IPS DF 6.9 (cell line): Measurements from ENCODE around the gene GBP6.

Experiments used
- DNase-seq: peaks from one replicate; pipeline ENCODE4 v3.0.0-alpha.2; 2013; ENCODE audit warnings: low read depth, low spot score
- H3K27ac ChIP-seq: one replicate; pipeline ENCODE4 v1.5.1; 2013; ENCODE audit warnings: low read length, control low read depth
- H3K27me3 ChIP-seq: 2 replicates; pipeline ENCODE4 v1.6.1; 2013; ENCODE audit warnings: mild to moderate bottlenecking, low read length; ENCODE audit not compliant: control insufficient read depth, insufficient read depth
- H3K36me3 ChIP-seq: 2 replicates; pipeline ENCODE4 v1.6.1; 2013; ENCODE audit warnings: low read length; ENCODE audit not compliant: control insufficient read depth, insufficient read depth
- H3K4me1 ChIP-seq: 2 replicates; pipeline ENCODE4 v1.6.1; 2013; ENCODE audit warnings: low read length; ENCODE audit not compliant: control insufficient read depth, insufficient read depth
- H3K4me3 ChIP-seq: 2 replicates; pipeline ENCODE4 v1.5.1; 2013; ENCODE audit warnings: mild to moderate bottlenecking, low read length
- H3K9me3 ChIP-seq: 2 replicates; pipeline ENCODE4 v1.6.1; 2013; ENCODE audit warnings: low read length, inconsistent platforms; ENCODE audit not compliant: control insufficient read depth, insufficient read depth
- WGBS: extraction: QIAGEN DNeasy Blood & Tissue Kit; methylation state at CpG from one replicate; pipeline ENCODE4 v1.1.7; 2013; ENCODE audit warnings: mixed read lengths, missing lambda C conversion rate; ENCODE audit not compliant: insufficient read length, insufficient coverage; 5-methylcytosine and 5-hydroxymethylcytosine counted together

The GBP6 gene

DNA sequence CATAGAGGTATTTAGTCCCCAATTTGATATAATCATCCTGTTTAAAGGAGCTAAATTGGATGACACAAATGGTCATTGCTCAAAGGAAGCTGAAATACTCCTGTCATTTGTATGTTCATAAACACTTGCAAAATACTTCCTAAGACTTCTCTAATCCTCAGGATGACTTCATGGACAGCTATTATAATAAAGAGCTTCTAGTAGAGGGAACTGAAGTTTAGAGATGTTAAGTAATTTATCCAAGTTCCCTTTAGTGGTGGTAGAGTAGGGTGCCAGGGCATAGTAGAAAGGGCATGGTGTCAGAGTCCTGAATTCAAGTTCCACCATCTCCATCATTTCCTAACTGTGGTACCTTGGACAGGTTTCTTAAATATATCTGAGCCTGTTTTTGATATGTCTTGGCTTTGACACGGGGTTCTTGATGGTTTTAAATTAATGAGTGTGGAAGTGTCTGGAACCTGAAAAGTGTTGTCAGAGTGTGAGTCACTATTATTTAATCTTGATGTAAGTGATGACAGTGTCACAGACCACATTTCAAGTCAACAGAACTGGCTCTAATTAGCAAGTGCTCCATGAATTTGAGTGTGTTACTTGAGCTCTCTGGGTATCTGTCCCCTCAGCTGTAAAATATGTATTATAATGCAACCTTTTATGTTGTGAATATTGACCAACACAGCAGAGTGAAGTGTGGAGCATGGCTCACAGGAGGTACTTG lies 12.1 kb upstream of the GBP6 start:
- no peak for DNase-seq
- no CpG with 5 or more reads among the region's 1 CpG for WGBS

DNA sequence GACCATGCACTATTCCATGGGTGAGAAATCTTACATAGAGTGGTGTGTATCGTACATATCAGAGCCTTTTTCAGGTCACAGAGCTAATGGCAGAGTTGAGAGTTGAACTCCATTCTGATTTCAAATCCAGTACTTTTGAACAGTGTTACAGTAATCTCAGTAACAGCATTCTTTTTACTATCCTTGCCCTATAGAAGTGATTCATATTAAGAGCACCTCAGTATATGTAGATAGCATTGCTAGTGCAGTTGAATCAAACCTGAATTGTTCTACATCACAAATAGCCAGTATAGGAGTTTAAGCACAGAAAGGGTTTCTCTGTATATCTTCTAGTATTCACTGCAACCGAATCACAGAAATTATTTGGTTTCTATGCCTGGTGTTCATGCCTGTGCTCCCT lies 11.4 kb upstream of the GBP6 start:
- no peaks in the 10 kb centered on the region for H3K4me1 ChIP-seq
- H3K27me3 ChIP-seq: no peaks in the 10 kb centered on the region
- no peaks in the 10 kb centered on the region for H3K36me3 ChIP-seq
- no peak for DNase-seq
- WGBS: no CpG with 5 or more reads among the region's 2 CpGs
- no peak overlapping the region for H3K27ac ChIP-seq
- H3K4me3 ChIP-seq: no peak overlapping the region
- no peaks in the 10 kb centered on the region for H3K9me3 ChIP-seq

More for the DNA sequence above, 12.1 kb upstream of the GBP6 start:
- Histone ChIP-seq H3K36me3 (no peaks in the 10 kb centered on the region), H3K4me3 (no peak overlapping the region), H3K9me3 (no peaks in the 10 kb centered on the region), H3K27me3 (no peaks in the 10 kb centered on the region), H3K27ac (no peak overlapping the region), H3K4me1 (no peaks in the 10 kb centered on the region)

DNA sequence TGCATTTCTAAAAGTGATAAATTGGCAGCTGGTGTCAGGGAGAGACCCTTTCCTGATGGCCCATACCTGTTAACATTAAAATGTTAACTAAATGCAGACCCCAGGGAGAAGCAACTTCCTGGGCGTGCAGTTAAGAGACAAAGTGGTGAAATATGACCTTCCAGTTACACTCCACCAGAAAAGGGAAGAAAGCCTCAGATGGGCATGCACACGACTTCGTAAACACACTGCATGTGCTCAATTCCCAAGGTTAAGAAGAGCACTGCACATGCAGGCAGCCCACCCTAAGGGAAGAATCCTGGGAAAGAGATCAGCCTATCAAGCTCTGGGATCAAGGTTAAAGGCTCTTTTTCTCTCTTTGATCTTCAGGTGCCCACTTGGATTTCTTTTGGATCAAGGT lies 9.7 kb upstream of the GBP6 start:
- WGBS: no CpG with 5 or more reads among the region's 3 CpGs
- no peak overlapping the region for H3K4me3 ChIP-seq
- no peaks in the 10 kb centered on the region for H3K9me3 ChIP-seq
- H3K4me1 ChIP-seq: no peaks in the 10 kb centered on the region
- H3K27ac ChIP-seq: no peak overlapping the region
- H3K27me3 ChIP-seq: no peaks in the 10 kb centered on the region
- no peaks in the 10 kb centered on the region for H3K36me3 ChIP-seq
- no peak for DNase-seq

DNA sequence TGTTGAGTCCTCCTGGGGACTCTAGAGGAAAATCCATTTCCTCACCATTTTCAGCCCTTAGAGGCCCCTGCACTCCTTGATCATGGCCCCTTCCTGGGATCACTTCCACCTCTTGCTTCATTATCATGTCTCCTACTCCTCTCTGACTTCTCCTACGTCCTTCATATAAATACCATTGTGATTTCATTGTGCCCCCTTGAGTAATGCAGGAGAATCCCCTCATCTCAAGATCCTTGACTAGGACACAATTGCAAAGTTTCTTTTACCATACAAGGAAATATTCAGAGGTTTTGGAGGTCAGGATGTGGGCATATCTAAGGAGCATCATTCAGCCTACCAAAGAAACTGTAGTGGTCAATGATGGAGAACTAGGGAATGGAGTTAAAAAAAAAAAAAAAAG lies 8.8 kb upstream of the GBP6 start:
- Histone ChIP-seq H3K9me3 (no peaks in the 10 kb centered on the region), H3K27ac (no peak overlapping the region), H3K36me3 (no peaks in the 10 kb centered on the region), H3K4me3 (no peak overlapping the region), H3K4me1 (no peaks in the 10 kb centered on the region), H3K27me3 (no peaks in the 10 kb centered on the region)
- WGBS: no CpG with 5 or more reads among the region's 1 CpG
- no peak for DNase-seq

DNA sequence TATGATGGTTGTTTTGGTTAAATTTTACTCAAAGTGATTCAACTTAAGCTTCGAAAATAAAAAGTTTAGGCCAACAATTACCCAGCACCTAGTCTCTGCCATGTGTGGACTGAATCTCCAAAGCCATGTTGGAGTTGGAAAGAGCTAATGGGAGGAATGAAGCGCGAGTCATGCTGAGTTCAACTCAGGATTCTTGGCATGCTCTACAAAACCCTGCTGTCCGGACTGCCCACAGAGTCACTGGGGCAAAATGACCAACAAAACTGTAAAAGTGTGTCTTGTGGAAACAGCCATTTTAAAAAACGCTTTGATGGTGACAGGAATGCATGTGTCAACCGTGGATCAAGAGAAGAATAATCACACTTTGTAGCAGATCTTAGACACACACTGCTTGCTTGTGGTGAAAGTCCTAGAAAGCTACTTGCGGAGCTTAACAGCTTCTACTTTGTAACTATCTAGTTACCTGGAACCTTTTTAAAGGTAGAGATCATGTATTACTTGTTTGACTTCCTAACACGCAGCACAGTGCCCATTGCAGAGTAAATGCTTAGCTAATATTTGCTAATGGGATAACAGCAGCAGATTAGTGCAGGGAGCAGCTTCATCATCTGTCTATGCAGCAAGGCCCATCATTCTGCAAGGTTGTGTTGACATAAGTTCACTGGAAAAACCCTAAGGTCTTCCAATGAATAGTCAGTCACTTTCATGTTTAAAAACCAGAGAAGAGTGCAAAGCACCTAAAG lies 7.0 kb upstream of the GBP6 start:
- Histone ChIP-seq H3K4me1 (no peaks in the 10 kb centered on the region; the same call in 1 of the 2 replicates), H3K27me3 (no peaks in the 10 kb centered on the region), H3K27ac (no peak overlapping the region), H3K9me3 (no peaks in the 10 kb centered on the region), H3K4me3 (no peak overlapping the region), H3K36me3 (no peaks in the 10 kb centered on the region)
- no CpG with 5 or more reads among the region's 8 CpGs for WGBS
- DNase-seq: no peak

DNA sequence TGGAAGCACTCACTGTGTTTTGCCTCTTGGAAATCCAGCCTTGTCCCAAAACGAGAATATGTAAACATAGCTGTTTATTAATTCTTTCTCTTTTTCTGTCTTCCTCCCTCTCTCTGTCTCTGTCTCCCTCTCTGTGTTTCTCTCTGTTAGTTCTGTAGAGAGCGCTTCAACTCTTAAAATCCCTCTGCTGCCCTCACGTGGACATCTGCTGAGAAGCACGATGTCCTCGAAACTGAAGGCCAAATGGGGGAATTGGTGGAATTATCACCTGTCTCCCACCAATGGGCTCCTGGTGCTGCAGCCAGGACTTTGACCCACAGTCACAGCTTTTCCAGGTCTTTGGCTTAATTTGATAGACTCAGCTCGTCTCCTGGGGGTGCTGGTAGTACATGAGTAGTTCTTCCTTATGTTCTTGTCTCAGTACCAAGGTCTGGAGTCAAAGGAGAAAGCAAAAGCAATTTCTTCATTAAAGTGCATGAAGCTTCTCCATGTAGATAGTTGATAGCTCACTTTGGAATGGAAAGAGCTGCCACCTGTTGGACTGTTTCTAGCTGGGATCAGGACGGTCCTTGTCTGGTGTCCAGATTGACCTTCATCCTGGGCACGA lies 5.5 kb upstream of the GBP6 start:
- no CpG with 5 or more reads among the region's 8 CpGs for WGBS
- no peaks in the 10 kb centered on the region for H3K27me3 ChIP-seq
- no peak overlapping the region for H3K27ac ChIP-seq
- peaks cover 2% of the 10 kb centered on the region; the same call in 1 of the 2 replicates for H3K4me1 ChIP-seq
- peak; percentile 48 for DNase-seq
- no peak overlapping the region for H3K4me3 ChIP-seq
- H3K36me3 ChIP-seq: no peaks in the 10 kb centered on the region
- no peaks in the 10 kb centered on the region for H3K9me3 ChIP-seq

DNA sequence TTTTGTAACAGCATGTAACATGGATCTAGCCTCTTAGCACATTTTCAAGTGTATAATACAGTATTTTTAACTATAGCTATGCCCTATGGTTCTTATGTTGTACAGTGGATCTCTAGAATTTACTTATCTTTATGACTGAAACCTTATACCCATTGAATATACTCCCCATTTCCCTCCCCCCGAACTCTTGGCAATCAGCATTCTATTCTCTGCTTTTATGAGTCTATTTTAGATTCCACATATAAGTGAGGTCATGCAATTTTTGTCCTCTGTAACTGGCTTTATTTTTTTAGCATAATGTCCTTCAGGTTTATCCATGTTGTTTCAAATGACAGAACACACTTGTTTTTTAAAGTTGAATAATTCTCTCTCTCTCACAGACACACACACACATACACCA lies 3.1 kb upstream of the GBP6 start:
- no peak for DNase-seq
- H3K4me1 ChIP-seq: peaks cover 2% of the 10 kb centered on the region; the same call in 1 of the 2 replicates
- no peaks in the 10 kb centered on the region for H3K36me3 ChIP-seq
- no peak overlapping the region for H3K27ac ChIP-seq
- no CpG with 5 or more reads among the region's 1 CpG for whole genome bisulfite sequencing
- H3K27me3 ChIP-seq: no peaks in the 10 kb centered on the region
- no peak overlapping the region for H3K4me3 ChIP-seq
- no peaks in the 10 kb centered on the region for H3K9me3 ChIP-seq

DNA sequence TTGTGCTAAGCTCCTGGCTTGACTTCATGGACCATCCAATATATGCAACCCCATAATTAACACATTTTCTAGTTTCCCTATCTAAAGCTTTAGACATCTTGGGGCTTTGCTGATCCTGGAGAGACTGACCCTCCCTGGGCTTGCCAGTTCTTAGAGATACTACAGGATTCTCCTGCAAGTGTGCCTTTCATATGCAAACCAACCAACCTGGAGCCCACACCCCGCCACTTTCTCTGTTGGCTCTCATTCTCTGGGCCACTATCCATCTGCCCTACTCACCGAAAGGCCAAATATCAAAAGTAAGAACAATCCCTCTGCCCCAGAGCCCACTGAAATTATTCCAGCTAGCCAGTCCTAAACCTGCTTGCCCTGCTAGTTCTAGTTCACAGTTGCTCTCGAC lies 2.2 kb upstream of the GBP6 start:
- DNase-seq: peak; percentile 25
- no peaks in the 10 kb centered on the region for H3K27me3 ChIP-seq
- WGBS: no CpG with 5 or more reads among the region's 3 CpGs
- no peaks in the 10 kb centered on the region for H3K9me3 ChIP-seq
- no peaks in the 10 kb centered on the region for H3K36me3 ChIP-seq
- H3K27ac ChIP-seq: no peak overlapping the region
- no peak overlapping the region for H3K4me3 ChIP-seq
- H3K4me1 ChIP-seq: peaks cover 2% of the 10 kb centered on the region; the same call in 1 of the 2 replicates

DNA sequence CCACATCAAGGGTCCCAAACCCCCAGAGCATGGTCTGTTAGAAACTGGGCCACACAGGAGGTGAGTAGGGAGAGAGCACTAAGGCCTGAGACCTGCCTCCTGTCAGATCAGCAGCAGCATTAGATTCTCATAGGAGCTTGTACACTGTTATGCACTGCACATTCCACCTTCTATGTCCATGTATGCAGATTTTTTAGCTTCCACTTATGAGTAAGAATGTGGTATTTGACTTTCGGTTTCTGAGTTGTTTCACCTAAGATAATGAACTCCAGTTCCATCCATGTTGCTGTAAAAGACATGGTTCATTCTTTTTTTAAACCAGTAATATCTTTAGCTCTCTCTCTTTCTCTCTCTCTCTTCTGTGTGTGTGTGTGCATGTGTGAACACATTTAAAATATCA lies 663 bp upstream of the GBP6 start:
- Histone ChIP-seq H3K27me3 (no peaks in the 10 kb centered on the region), H3K9me3 (no peaks in the 10 kb centered on the region), H3K4me3 (no peak overlapping the region), H3K36me3 (no peaks in the 10 kb centered on the region), H3K4me1 (peaks cover 2% of the 10 kb centered on the region; the same call in 1 of the 2 replicates), H3K27ac (no peak overlapping the region)
- WGBS: no CpG with 5 or more reads among the region's 1 CpG
- no peak for DNase-seq

DNA sequence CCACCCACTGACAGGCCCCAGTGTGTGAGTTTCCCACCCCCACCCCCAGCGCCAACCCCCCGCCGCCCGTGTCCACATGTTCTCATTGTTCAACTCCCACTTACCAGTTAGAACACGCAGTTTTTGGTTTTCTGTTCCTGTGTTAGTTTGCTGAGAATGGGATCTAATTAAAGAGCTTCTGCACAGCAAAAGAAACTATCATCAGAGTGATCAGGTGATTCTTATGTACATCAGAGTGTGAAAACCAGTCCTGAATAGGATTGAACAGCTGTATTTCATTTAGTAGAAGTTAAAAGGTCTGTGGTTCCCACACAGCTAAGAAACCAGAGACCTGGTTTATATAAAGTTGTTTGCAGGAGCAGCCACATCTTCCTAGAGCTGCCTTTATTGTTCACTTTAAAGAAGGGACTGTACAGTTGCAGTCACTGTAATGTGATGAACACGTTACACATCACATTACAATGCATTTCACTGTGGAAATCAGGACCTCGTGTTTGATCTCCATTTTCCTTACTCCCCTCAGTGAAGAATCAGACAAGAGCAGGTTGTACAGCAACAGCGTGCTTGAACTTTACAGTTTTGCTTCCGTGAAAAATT lies 1.2 kb downstream of the GBP6 start:
- no peak for DNase-seq
- no peaks in the 10 kb centered on the region for H3K9me3 ChIP-seq
- no peaks in the 10 kb centered on the region for H3K27me3 ChIP-seq
- peaks cover 2% of the 10 kb centered on the region; the same call in 1 of the 2 replicates for H3K4me1 ChIP-seq
- WGBS: no CpG with 5 or more reads among the region's 9 CpGs
- H3K36me3 ChIP-seq: no peaks in the 10 kb centered on the region
- H3K27ac ChIP-seq: no peak overlapping the region
- H3K4me3 ChIP-seq: no peak overlapping the region
